Measurements from ENCODE around the gene ELMO1. TPM values are rescaled to one million over a fixed set of nuclear protein-coding genes. Genes with fewer than 3 reads are reported as not detected.

The ELMO1 gene
- total RNA-seq, 1 donor from 2014 or later, result not detected

- Mint-ChIP-seq H3K4me1 (ENCODE audit: unreplicated experiment) (no peaks in the 10 kb centered on the region), H3K36me3 (ENCODE audit: unreplicated experiment) (no peaks in the 10 kb centered on the region), H3K4me3 (ENCODE audit: unreplicated experiment) (no peak overlapping the region), H3K27ac (ENCODE audit: unreplicated experiment) (no peak overlapping the region), H3K27me3 (ENCODE audit: unreplicated experiment) (no peaks in the 10 kb centered on the region), H3K9me3 (ENCODE audit: unreplicated experiment) (no peaks in the 10 kb centered on the region)
- no peak for TF ChIP-seq CTCF (IDR thresholded peaks at IDR 0.05)
- DNase-seq (ENCODE audit: extremely low spot score, unreplicated experiment), result no peak
Observed at GRCh38 chr7:37273891-37274290, 174.8 kb downstream of the ELMO1 start.

DNA sequence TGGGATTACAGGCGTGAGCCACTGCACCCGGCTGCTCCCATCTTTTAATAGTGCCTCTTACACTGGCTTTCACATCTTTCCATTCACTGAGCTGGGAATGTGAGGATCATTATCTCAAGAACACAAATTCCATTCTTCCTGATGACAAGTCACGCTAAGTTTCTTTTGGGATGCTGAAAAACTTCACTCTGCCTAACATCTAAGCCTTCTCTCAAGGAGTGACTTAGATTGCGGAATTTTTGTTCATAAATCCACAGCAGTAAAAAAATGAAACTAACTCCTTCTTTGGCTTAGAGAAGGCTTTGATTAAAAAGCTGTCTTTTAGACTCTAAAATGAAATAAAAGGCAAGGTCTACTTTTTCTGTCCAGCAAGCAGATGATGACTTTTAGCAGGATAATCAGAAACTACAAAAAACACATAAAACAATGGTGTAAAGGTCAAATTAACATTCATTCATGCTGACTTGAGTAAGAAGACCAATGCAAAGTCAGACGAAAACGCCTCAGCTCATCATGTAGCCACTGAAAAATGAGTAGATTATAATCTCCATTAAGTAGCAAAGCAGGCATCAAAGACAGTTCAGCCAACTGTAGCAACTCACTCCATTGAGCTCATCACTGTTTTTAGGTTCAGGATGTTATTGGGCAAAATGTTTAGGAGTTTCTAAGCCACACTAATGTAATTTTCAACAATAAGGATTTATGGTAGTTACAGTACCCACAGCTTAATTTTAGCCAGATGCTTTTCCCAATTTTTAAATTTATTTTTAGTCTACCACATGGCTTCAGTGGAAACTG lies 178.8 kb downstream of the ELMO1 start:
- H3K36me3 Mint-ChIP-seq (ENCODE audit: unreplicated experiment), result no peaks in the 10 kb centered on the region
- no peak overlapping the region for H3K4me3 Mint-ChIP-seq (ENCODE audit: unreplicated experiment)
- no peak for DNase-seq (ENCODE audit: extremely low spot score, unreplicated experiment)
- H3K4me1 Mint-ChIP-seq (ENCODE audit: unreplicated experiment), result no peaks in the 10 kb centered on the region
- no peaks in the 10 kb centered on the region for H3K9me3 Mint-ChIP-seq (ENCODE audit: unreplicated experiment)
- peaks cover 5% of the 10 kb centered on the region for H3K27me3 Mint-ChIP-seq (ENCODE audit: unreplicated experiment)
- H3K27ac Mint-ChIP-seq (ENCODE audit: unreplicated experiment), result no peak overlapping the region
- no peak for TF ChIP-seq CTCF (IDR thresholded peaks at IDR 0.05)

GRCh38 chr7:37267251-37267650 lies 181.4 kb downstream of the ELMO1 start:
- Mint-ChIP-seq H3K9me3 (ENCODE audit: unreplicated experiment) (no peaks in the 10 kb centered on the region), H3K27ac (ENCODE audit: unreplicated experiment) (no peak overlapping the region), H3K4me1 (ENCODE audit: unreplicated experiment) (no peaks in the 10 kb centered on the region), H3K4me3 (ENCODE audit: unreplicated experiment) (no peak overlapping the region), H3K36me3 (ENCODE audit: unreplicated experiment) (no peaks in the 10 kb centered on the region), H3K27me3 (ENCODE audit: unreplicated experiment) (peaks cover 14% of the 10 kb centered on the region)
- DNase-seq (ENCODE audit: extremely low spot score, unreplicated experiment), result no peak
- no peak for TF ChIP-seq CTCF (IDR thresholded peaks at IDR 0.05)

GRCh38 chr7:37265876-37266275 lies 182.8 kb downstream of the ELMO1 start:
- no peak overlapping the region for H3K27ac Mint-ChIP-seq (ENCODE audit: unreplicated experiment)
- no peaks in the 10 kb centered on the region for H3K36me3 Mint-ChIP-seq (ENCODE audit: unreplicated experiment)
- TF ChIP-seq CTCF (IDR thresholded peaks at IDR 0.05), result no peak
- DNase-seq (ENCODE audit: extremely low spot score, unreplicated experiment), result no peak
- H3K4me1 Mint-ChIP-seq (ENCODE audit: unreplicated experiment), result no peaks in the 10 kb centered on the region
- H3K27me3 Mint-ChIP-seq (ENCODE audit: unreplicated experiment), result peaks cover 14% of the 10 kb centered on the region
- H3K9me3 Mint-ChIP-seq (ENCODE audit: unreplicated experiment), result no peaks in the 10 kb centered on the region
- no peak overlapping the region for H3K4me3 Mint-ChIP-seq (ENCODE audit: unreplicated experiment)

- Mint-ChIP-seq H3K36me3 (ENCODE audit: unreplicated experiment) (no peaks in the 10 kb centered on the region), H3K27me3 (ENCODE audit: unreplicated experiment) (peaks cover 14% of the 10 kb centered on the region), H3K4me1 (ENCODE audit: unreplicated experiment) (no peaks in the 10 kb centered on the region), H3K4me3 (ENCODE audit: unreplicated experiment) (no peak overlapping the region), H3K9me3 (ENCODE audit: unreplicated experiment) (no peaks in the 10 kb centered on the region), H3K27ac (ENCODE audit: unreplicated experiment) (no peak overlapping the region)
- no peak for DNase-seq (ENCODE audit: extremely low spot score, unreplicated experiment)
- no peak for TF ChIP-seq CTCF (IDR thresholded peaks at IDR 0.05)
Observed at GRCh38 chr7:37265006-37265405, 183.7 kb downstream of the ELMO1 start.
